ENCODE measurements around the gene GPR61. TPM values are rescaled to one million over a fixed set of nuclear protein-coding genes. Genes with fewer than 3 reads are reported as not detected.

Gene GPR61
- total RNA-seq, 1 experiment from 2014 or later, result 0.48 TPM

GRCh38 chr1:109499661-109500536, 39.8 kb upstream of the GPR61 start:
- DNase-seq, result peak; percentile 80
- no peak overlapping the region for H2BK20ac ChIP-seq (ENCODE audit: low read depth, low read length, poor library complexity, severe bottlenecking)
- no peak overlapping the region for H3K4me2 ChIP-seq (ENCODE audit: insufficient read depth, insufficient read length, low read length)
- no peak overlapping the region for H2BK5ac ChIP-seq (ENCODE audit: insufficient read length, low read length)
- peak; percentile 78 for TF ChIP-seq CTCF (conservative IDR thresholded peaks at IDR 0.05)
- H3K9me3 ChIP-seq (ENCODE audit: control insufficient read depth, low read depth, low read length), result no peaks in the 10 kb centered on the region
- H4K8ac ChIP-seq (replicated peaks; ENCODE audit: insufficient read length, low read depth, low read length), result no peak overlapping the region
- H3K4me3 Mint-ChIP-seq, result peak overlapping the region in 1 of 2 experiments; percentile 20; a peak in 1 of 5 replicates
- H2AK5ac ChIP-seq (ENCODE audit: insufficient read length, low read length), result no peak overlapping the region
- no peaks in the 10 kb centered on the region for H3K27me3 Mint-ChIP-seq (ENCODE audit: low read depth)
- H3K9me3 Mint-ChIP-seq, result no peaks in the 10 kb centered on the region
- peaks cover 0 to 11% (median 5%) of the 10 kb centered on the region in 3 experiments; a peak in 5 of 7 replicates for H3K36me3 Mint-ChIP-seq (ENCODE audit: insufficient read depth in 1 of 3, low read depth in 3 of 3)
- H2BK15ac ChIP-seq (ENCODE audit: low read depth, low read length), result no peak overlapping the region
- H4K20me1 ChIP-seq (ENCODE audit: control insufficient read depth, insufficient read depth, insufficient read length), result no peaks in the 10 kb centered on the region
- no peak overlapping the region for H2AFZ ChIP-seq (ENCODE audit: low read length)
- H3K4me1 Mint-ChIP-seq, result peaks cover 17 to 20% of the 10 kb centered on the region in 2 experiments
- H3T11ph ChIP-seq (ENCODE audit: low read length), result no peak overlapping the region
- H4K5ac ChIP-seq (ENCODE audit: insufficient read length, low read depth, low read length), result no peak overlapping the region
- no peak overlapping the region for H2BK120ac ChIP-seq (ENCODE audit: low read depth, low read length, poor library complexity, severe bottlenecking)
- no peaks in the 10 kb centered on the region for H3K27me3 ChIP-seq (ENCODE audit: insufficient read depth, low read length)
- H3K23me2 ChIP-seq (ENCODE audit: insufficient read length, low read depth, low read length, poor library complexity, severe bottlenecking), result no peaks in the 10 kb centered on the region
- no peak overlapping the region for H3K14ac ChIP-seq (ENCODE audit: insufficient read depth, low read length)
- no CpG with 5 or more reads among the region's 4 CpGs for WGBS (ENCODE audit: extremely low coverage, insufficient read length, low lambda C conversion rate)
- H3K9ac ChIP-seq (ENCODE audit: extremely low read depth, insufficient read length, low read length), result no peak overlapping the region
- peaks cover 2% of the 10 kb centered on the region; the same call in 1 of the 2 replicates for H3K4me1 ChIP-seq (ENCODE audit: insufficient read depth, low read length)
- no peak overlapping the region for H3K27ac ChIP-seq (ENCODE audit: insufficient read length, low read depth, low read length)
- peak overlapping the region in 1 of 3 experiments; percentile 62; a peak in 1 of 7 replicates for H3K27ac Mint-ChIP-seq
- no peak overlapping the region for H3K56ac ChIP-seq (ENCODE audit: insufficient read length, low read depth, low read length)
- H3K4ac ChIP-seq (ENCODE audit: low read depth, low read length), result no peak overlapping the region
- H2BK12ac ChIP-seq (ENCODE audit: insufficient read length, low read depth, low read length), result no peak overlapping the region
- H3K18ac ChIP-seq (ENCODE audit: insufficient read length, low read depth, low read length), result no peak overlapping the region
- H4K91ac ChIP-seq (ENCODE audit: insufficient read length, low read depth, low read length), result no peak overlapping the region
- no peak overlapping the region for H3K23ac ChIP-seq (ENCODE audit: insufficient read length, low read depth, low read length)
- H3K79me2 ChIP-seq (ENCODE audit: insufficient read depth, low read length), result no peaks in the 10 kb centered on the region
- H3K79me1 ChIP-seq (ENCODE audit: insufficient read depth, low read depth, low read length, poor library complexity, severe bottlenecking), result no peaks in the 10 kb centered on the region
